HG03175 (cell line): Measurements from ENCODE around the gene ZIC5.
"Not testable (repeated sequence)": the region's sequence is repeated elsewhere in the genome, so short reads cannot be mapped to it uniquely, and the experiment has no call there.

Experiments
- ATAC-seq: cut with Tn5 transposase; IDR thresholded peaks from one replicate; pipeline ENCODE4 v1.9.1; 2021; ENCODE audit warnings: mild to moderate bottlenecking, moderate library complexity; ENCODE audit not compliant: unreplicated experiment

Gene ZIC5

DNA sequence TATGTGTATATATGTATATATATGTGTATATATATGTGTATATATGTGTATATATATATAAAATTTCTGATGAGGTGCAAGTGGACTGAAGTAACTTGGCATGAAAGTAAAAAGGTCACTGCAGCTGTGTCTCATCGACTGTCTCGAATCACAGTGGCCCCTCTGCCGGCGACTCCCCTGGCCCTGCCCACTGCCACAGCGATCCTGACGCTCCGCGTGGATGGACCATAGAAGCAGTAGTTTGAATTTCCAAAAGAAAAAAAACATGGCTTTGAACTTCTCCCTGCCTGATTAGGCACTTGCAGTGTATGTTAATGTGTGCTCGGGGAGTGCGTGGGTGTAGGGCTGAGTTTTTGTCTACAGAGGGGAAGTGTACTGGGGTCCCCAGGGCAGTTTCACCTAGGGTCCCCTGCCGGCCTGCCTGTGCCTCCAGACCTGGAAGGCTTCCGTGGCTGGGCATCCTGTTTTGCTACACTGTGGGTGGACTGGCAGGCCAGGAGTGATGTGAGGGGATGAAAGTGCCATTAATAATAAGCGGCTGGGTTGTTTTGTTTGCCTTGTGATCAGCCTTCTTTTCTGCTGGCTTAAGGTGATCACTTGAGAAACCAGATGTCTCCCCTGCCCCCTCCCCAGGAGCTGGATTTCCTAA, 10.8 kb downstream of the ZIC5 start:
- no peak for ATAC-seq

- no peak for ATAC-seq
Observed at GRCh38 chr13:99959540-99960230, 11.9 kb downstream of the ZIC5 start.

- ATAC-seq = no peak
Observed at GRCh38 chr13:99959127-99959539, 12.4 kb downstream of the ZIC5 start.

GRCh38 chr13:99958406-99959126, 13.0 kb downstream of the ZIC5 start:
- ATAC-seq = no peak

DNA sequence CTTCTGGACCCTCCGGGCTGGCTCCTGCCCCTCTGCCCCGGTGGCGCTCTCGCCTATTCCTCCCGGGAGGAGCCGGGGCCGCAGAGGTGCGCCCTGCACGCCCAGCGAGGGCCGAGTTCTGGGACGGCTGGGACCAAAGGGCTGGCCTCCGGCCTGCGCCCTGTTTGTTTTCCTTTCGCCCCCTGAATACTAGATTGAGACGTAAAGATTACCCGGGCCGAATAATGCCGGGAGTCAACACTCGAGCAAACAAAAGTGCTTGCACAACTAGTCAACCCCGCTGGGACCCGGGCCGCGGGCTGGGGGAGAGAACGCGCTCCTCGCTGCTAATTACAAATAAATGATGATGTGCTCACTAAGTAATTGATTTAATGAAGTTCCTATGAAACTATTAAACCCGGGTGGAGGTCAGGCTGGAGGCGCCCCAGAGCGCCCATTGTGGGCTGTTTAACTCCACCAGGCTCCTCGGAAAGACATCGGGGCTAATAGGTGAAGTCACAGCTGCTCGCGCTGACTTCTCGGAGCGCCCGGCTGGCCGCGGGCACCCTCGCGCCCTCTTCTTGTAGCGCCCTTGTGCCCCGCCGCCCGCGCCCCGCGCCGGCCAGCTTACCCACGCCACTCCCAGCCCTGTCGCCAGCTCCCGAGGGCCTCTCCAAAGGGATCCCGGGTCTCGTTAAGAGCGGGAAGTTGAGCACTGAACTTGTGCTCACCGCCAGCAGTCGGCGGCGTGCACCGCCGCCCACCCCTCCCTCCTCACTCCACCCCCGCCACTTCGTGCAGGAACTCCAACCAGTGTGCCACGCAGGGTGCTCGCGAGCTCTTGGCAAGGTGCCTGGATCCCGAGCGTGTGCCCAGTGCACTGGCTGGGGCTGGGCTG, 14.9 kb downstream of the ZIC5 start:
- no peak for ATAC-seq

DNA sequence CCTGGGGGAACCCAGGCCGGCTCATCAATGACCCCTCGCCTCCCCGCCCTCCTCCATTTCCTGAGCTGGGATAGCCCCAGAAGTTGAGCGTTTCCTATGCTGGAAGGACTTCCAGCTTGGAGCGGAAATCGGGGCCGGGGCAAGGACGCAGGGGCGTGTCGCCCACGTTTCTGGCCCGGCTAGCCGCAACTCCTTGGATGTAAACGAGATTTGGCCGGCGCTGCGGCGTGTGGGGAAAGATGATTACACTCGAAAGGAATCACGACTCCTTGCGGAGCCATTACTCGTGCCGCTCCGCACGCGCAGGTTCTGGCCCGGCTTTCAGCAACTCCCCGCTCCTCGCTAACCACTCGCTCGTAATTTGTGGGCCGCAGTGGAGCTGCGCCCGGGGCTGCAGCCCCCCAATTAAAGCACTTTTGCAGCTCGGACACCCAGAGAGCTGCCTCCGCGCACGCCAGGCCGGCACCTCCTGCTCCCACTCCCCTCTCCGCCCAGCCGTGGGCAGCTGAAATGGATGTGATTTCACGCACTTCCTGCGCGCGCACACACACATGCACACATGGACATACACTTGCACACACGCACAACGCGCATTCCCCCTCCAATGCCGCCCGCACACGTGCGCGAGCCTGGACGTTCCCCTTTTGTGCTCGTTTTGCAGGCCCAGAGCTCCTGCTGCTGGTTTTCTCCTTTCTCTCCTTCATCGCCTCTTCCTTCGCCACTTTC, 15.7 kb downstream of the ZIC5 start:
- ATAC-seq = no peak

GRCh38 chr13:99955107-99955746, 16.3 kb downstream of the ZIC5 start:
- no peak for ATAC-seq

GRCh38 chr13:99953138-99953755, 18.3 kb downstream of the ZIC5 start:
- ATAC-seq = no peak

DNA sequence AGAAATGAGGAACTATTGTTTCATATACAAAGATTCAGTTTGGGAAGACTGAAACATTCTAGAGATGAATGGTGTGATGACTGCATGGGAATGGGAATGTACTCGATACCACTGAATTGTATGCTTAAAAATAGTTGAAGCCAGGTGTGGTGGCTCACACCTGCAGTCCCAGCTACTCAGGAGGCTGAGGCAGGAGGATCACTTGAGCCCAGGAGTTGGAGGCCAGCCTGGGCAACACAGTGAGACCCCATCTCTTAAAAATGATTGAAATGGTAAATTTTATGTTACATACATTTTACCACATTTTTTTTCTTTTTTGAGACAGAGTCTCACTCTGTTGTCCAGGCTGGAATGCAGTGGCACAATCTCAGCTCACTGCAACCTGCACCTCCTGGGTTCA, 19.9 kb downstream of the ZIC5 start:
- ATAC-seq = not testable (repeated sequence)

- ATAC-seq = no peak
Observed at GRCh38 chr13:99949679-99950413, 21.7 kb downstream of the ZIC5 start.

GRCh38 chr13:99948907-99949678, 22.5 kb downstream of the ZIC5 start:
- no peak for ATAC-seq

DNA sequence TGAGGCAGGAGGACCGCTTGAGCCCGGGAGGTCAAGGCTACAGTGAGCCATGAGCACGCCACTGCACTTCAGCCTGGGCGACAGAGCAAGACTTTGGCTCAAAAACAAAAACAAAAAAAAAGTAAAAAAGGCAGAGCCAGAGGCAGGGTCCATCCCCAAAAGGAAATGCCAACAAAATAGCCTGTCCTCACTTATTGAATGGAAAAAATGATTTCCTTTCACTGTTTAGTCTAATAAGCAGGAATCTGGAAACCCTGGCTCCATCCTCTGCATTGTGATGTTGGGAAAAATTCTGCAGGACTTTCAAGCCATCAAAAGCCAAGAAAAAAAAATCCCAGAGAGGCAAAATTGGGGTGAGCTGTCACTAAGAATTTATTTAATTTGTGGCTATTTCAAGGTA, 23.2 kb downstream of the ZIC5 start:
- ATAC-seq = no peak

DNA sequence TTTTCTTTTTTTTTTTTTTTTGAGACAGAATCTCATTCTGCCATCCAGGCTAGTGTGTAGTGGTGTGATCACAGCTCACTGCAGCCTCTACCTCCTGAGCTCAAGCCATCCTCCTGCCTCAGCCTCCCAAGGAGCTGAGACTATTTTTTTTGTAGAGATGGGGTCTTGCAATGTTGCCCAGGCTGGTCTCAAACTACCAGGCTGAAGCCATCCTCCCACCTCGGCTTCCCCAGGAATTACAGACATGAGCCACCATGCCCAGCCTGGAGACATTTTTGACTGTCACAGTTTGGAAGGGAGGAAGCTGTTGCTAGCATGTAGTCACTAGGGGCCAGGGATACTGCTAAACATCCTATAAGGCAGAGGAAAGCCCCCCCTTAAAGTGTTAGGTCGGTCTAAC, 23.9 kb downstream of the ZIC5 start:
- no peak for ATAC-seq

DNA sequence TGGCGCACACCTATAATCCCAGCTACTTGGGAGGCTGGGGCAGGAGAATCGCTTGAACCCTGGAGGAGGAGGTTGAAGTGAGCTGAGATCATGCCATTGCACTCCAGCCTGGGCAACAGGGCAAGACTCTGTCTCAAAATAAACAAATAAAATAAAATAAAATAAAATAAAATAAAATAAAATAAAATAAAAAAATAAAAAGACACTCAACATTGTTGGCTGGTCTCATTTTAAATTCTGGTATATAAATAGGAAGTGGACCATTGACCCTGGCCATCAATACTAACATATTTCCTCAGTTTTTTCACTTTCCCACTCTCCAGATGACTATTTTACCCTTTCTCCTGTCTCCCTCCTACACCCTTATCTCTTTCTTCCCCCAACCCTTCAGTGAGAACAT, 26.1 kb downstream of the ZIC5 start:
- ATAC-seq = not testable (repeated sequence)

- no peak for ATAC-seq
Observed at GRCh38 chr13:99944606-99945005, 27.0 kb downstream of the ZIC5 start.

- no peak for ATAC-seq
Observed at GRCh38 chr13:99944102-99944501, 27.5 kb downstream of the ZIC5 start.

- ATAC-seq = no peak
Observed at GRCh38 chr13:99941911-99942310, 29.7 kb downstream of the ZIC5 start.

GRCh38 chr13:99941086-99941485, 30.5 kb downstream of the ZIC5 start:
- ATAC-seq = no peak
